Measurements from ENCODE around the gene PRICKLE4.

The PRICKLE4 gene

GRCh38 chr6:41739041-41739440 is 41.5 kb upstream of the PRICKLE4 start:
- TF ChIP-seq POLR2A (IDR thresholded peaks at IDR 0.05; ENCODE audit: low read depth, low read length): no peak
- no peak for FAIRE-seq
- DNase-seq (ENCODE audit: insufficient read length, low spot score): no peak

- TF ChIP-seq POLR2A (IDR thresholded peaks at IDR 0.05; ENCODE audit: low read depth, low read length): no peak
- FAIRE-seq (no peak), DNase-seq (ENCODE audit: insufficient read length, low spot score) (no peak)
Measured at GRCh38 chr6:41740366-41741162, 40.0 kb upstream of the PRICKLE4 start.

- no peak for DNase-seq (ENCODE audit: insufficient read length, low spot score)
Measured at GRCh38 chr6:41741625-41742490, 38.7 kb upstream of the PRICKLE4 start.

GRCh38 chr6:41743406-41744235 is 37.0 kb upstream of the PRICKLE4 start:
- no peak for FAIRE-seq
- no peak for DNase-seq (ENCODE audit: insufficient read length, low spot score)
- no peak for TF ChIP-seq POLR2A (IDR thresholded peaks at IDR 0.05; ENCODE audit: low read depth, low read length)

More at GRCh38 chr6:41741625-41742490, 38.7 kb upstream of the PRICKLE4 start:
- no peak for TF ChIP-seq POLR2A (IDR thresholded peaks at IDR 0.05; ENCODE audit: low read depth, low read length)
- no peak for FAIRE-seq

- FAIRE-seq: no peak
- DNase-seq (ENCODE audit: insufficient read length, low spot score): no peak
- TF ChIP-seq POLR2A (IDR thresholded peaks at IDR 0.05; ENCODE audit: low read depth, low read length): no peak
Measured at GRCh38 chr6:41744236-41744787, 36.3 kb upstream of the PRICKLE4 start.

- no peak for TF ChIP-seq POLR2A (IDR thresholded peaks at IDR 0.05; ENCODE audit: low read depth, low read length)
- FAIRE-seq (no peak), DNase-seq (ENCODE audit: insufficient read length, low spot score) (no peak)
Measured at GRCh38 chr6:41746107-41746506, 34.5 kb upstream of the PRICKLE4 start.

GRCh38 chr6:41747256-41748101 is 33.1 kb upstream of the PRICKLE4 start, which contains the start of gene PGC:
TSS of gene PGC (minus strand) at chr6:41747397. CDS start at chr6:41747334, 63 bp downstream.
- FAIRE-seq (no peak), DNase-seq (ENCODE audit: insufficient read length, low spot score) (no peak)
- TF ChIP-seq POLR2A (IDR thresholded peaks at IDR 0.05; ENCODE audit: low read depth, low read length): no peak

GRCh38 chr6:41748102-41748477 is 32.5 kb upstream of the PRICKLE4 start:
- no peak for TF ChIP-seq POLR2A (IDR thresholded peaks at IDR 0.05; ENCODE audit: low read depth, low read length)
- FAIRE-seq (no peak), DNase-seq (ENCODE audit: insufficient read length, low spot score) (no peak)

- no peak for DNase-seq (ENCODE audit: insufficient read length, low spot score)
- no peak for TF ChIP-seq POLR2A (IDR thresholded peaks at IDR 0.05; ENCODE audit: low read depth, low read length)
- FAIRE-seq: no peak
Measured at GRCh38 chr6:41748542-41748941, 32.0 kb upstream of the PRICKLE4 start.

GRCh38 chr6:41750374-41750773 is 30.2 kb upstream of the PRICKLE4 start:
- TF ChIP-seq POLR2A (IDR thresholded peaks at IDR 0.05; ENCODE audit: low read depth, low read length): no peak
- DNase-seq (ENCODE audit: insufficient read length, low spot score): no peak
- no peak for FAIRE-seq

- DNase-seq (ENCODE audit: insufficient read length, low spot score): no peak
- FAIRE-seq: no peak
- TF ChIP-seq POLR2A (IDR thresholded peaks at IDR 0.05; ENCODE audit: low read depth, low read length): no peak
Measured at GRCh38 chr6:41755895-41756294, 24.7 kb upstream of the PRICKLE4 start.

GRCh38 chr6:41756354-41756753 is 24.2 kb upstream of the PRICKLE4 start:
- FAIRE-seq (no peak), DNase-seq (ENCODE audit: insufficient read length, low spot score) (no peak)
- TF ChIP-seq POLR2A (IDR thresholded peaks at IDR 0.05; ENCODE audit: low read depth, low read length): no peak

- FAIRE-seq (no peak), DNase-seq (ENCODE audit: insufficient read length, low spot score) (no peak)
- TF ChIP-seq POLR2A (IDR thresholded peaks at IDR 0.05; ENCODE audit: low read depth, low read length): no peak
Measured at GRCh38 chr6:41757271-41757670, 23.3 kb upstream of the PRICKLE4 start.
